Esophagus muscularis mucosa (tissue), 3 donors: Measurements from ENCODE around the gene TMEM242.

Experiments used
- CTCF ChIP-seq, 3 experiments: fragments of 200-600 bp in 2 of 3; fragments of 450-650 bp in 1 of 3; sonication (generic) in 2 of 3; IDR thresholded peaks; one replicate each; pipeline ENCODE4 v1.5.1; 2017 to 2019; ENCODE audit warnings: antibody characterized with exemption in 3 of 3, mild to moderate bottlenecking in 2 of 3, moderate library complexity in 1 of 3
- POLR2A ChIP-seq: fragments of 450-650 bp; IDR thresholded peaks from one replicate; pipeline ENCODE4 v1.6.1; 2017; ENCODE audit warnings: antibody characterized with exemption, moderate library complexity, mild to moderate bottlenecking, low read depth

- TF ChIP-seq POLR2A: no peak
- no peak for TF ChIP-seq CTCF (IDR thresholded peaks at IDR 0.05)
Measured at GRCh38 chr6:157260735-157261410, 62.4 kb downstream of the TMEM242 start.
